Measurements from ENCODE around the gene PDZRN4.

- TF ChIP-seq REST (IDR thresholded peaks at IDR 0.05) (no peak), JUNB (IDR thresholded peaks at IDR 0.05) (no peak), CTCF (IDR thresholded peaks at IDR 0.05) (no peak), POLR2A (IDR thresholded peaks at IDR 0.05; ENCODE audit: low read length) (no peak), MYC (IDR thresholded peaks at IDR 0.05; ENCODE audit: borderline replicate concordance, low read length) (no peak), POLR2AphosphoS2 (conservative IDR thresholded peaks at IDR 0.05; ENCODE audit: low read length) (no peak), USF2 (IDR thresholded peaks at IDR 0.05) (no peak), NR3C1 (IDR thresholded peaks at IDR 0.05) (no peak)
These were observed 104.9 kb downstream of the PDZRN4 start for GRCh38 chr12:41293011-41293410.
